HepG2 (cell line): ENCODE results near the gene PCNX4. TPM values are rescaled to one million over a fixed set of nuclear protein-coding genes. Genes with fewer than 3 reads are reported as not detected.

ENCODE experiments used
- ATAC-seq: fragments of 200-7000 bp; cut with Tn5 transposase; 3 replicates; pipeline ENCODE4 v1.9.1; 2020; ENCODE audit warnings: mild to moderate bottlenecking, moderate library complexity
- BruUV-seq: library from RNA; stranded (reverse); fragments of 400-500 nt; replicated peaks from 2 replicates; lab custom pipeline; 2021; lab: Mats Ljungman, UMichigan
- CTCF ChIA-PET: fragments of 300-600 bp; formaldehyde crosslinking; extraction: SDS; loops from one replicate; lab custom pipeline; 2021; ENCODE audit warnings: low total read pairs, inconsistent platforms, low intra/inter-chr PET ratio; lab: Yijun Ruan, JAX
- POLR2A ChIA-PET: fragments of 350-600 bp; sonication (Branson Sonifier 250); formaldehyde crosslinking; loops from one replicate; lab custom pipeline; 2020; ENCODE audit warnings: antibody characterized with exemption, inconsistent platforms; lab: Yijun Ruan, JAX
- DNase-seq: peaks from one replicate; pipeline ENCODE4 v3.0.0-alpha.2; 2015; ENCODE audit warnings: low spot score
- FAIRE-seq: peaks from 3 replicates; lab custom pipeline; 2011; peaks lifted over from hg19 to GRCh38; lab: Jason Lieb, UNC
- H2AFZ ChIP-seq: one replicate; pipeline ENCODE4 v1.6.1; 2011; ENCODE audit warnings: low read length, inconsistent platforms
- H3K27ac ChIP-seq: fragments of 300-600 bp; 3 replicates; pipeline ENCODE4 v1.8.0; 2011; ENCODE audit warnings: mixed run types, mild to moderate bottlenecking, mixed read lengths, low read length, inconsistent platforms; ENCODE audit not compliant: insufficient read depth; ENCODE audit errors: extremely low read length
- H3K27me3 ChIP-seq, 2 experiments: fragments of 200-600 bp in 1 of 2; 2 replicates in 1 of 2; 3 replicates in 1 of 2; pipeline versions ENCODE4 v1.6.0 to v1.8.0; 2011; ENCODE audit warnings: low read length in 2 of 2, mild to moderate bottlenecking in 2 of 2, moderate library complexity in 2 of 2, inconsistent platforms in 1 of 2; ENCODE audit not compliant: insufficient read depth in 2 of 2, control insufficient read depth in 1 of 2
- H3K36me3 ChIP-seq, 2 experiments: fragments of 200-600 bp in 1 of 2; replicated peaks in 1 of 2; 2 replicates in 1 of 2; 3 replicates in 1 of 2; pipeline versions ENCODE4 v1.5.1 to v1.8.0; 2011; ENCODE audit warnings: low read length in 2 of 2, inconsistent platforms in 1 of 2; ENCODE audit not compliant: insufficient read depth in 2 of 2, control insufficient read depth in 1 of 2
- H3K4me1 ChIP-seq: 2 replicates; pipeline ENCODE4 v1.5.1; 2012; ENCODE audit warnings: low read length, inconsistent platforms; ENCODE audit not compliant: insufficient read depth
- H3K4me2 ChIP-seq: 2 replicates; pipeline ENCODE4 v1.6.0; 2011; ENCODE audit warnings: low read depth, low read length, inconsistent platforms
- H3K4me3 ChIP-seq, 3 experiments: fragments of 200-600 bp in 1 of 3; sonication (generic), shearing (Covaris generic) in 1 of 3; replicated peaks in 1 of 3; 2 replicates each; pipeline ENCODE4 v1.5.1; 2011 to 2016; ENCODE audit warnings: low read length in 3 of 3, inconsistent platforms in 2 of 3, low read depth in 2 of 3, mild to moderate bottlenecking in 2 of 3, control low read depth in 1 of 3, mixed read lengths in 1 of 3; ENCODE audit not compliant: insufficient read depth in 1 of 3
- H3K79me2 ChIP-seq: one replicate; pipeline ENCODE4 v1.6.1; 2011; ENCODE audit warnings: low read length, inconsistent platforms; ENCODE audit not compliant: insufficient read depth
- H3K9ac ChIP-seq: 2 replicates; pipeline ENCODE4 v1.6.0; 2011; ENCODE audit warnings: mild to moderate bottlenecking, low read depth, low read length, inconsistent platforms; ENCODE audit not compliant: insufficient read depth
- H3K9me3 ChIP-seq: 2 replicates; pipeline ENCODE4 v1.5.1; 2012; ENCODE audit warnings: mild to moderate bottlenecking, low read length
- H4K20me1 ChIP-seq: 2 replicates; pipeline ENCODE4 v1.6.0; 2011; ENCODE audit warnings: inconsistent platforms, mild to moderate bottlenecking, low read length, moderate library complexity; ENCODE audit not compliant: insufficient read depth
- CHCHD3 ChIP-seq: sonication (generic); formaldehyde crosslinking; IDR thresholded peaks from 2 replicates; pipeline ENCODE4 v1.8.0; 2022; ENCODE audit warnings: mild to moderate bottlenecking, missing genetic modification reagents, moderate library complexity
- HNRNPK ChIP-seq: fragments of 200-400 bp; formaldehyde crosslinking; IDR thresholded peaks from 2 replicates; pipeline ENCODE4 v1.6.1; 2018; ENCODE audit warnings: low read length, low read depth, moderate library complexity, mild to moderate bottlenecking; ENCODE audit not compliant: poor library complexity, severe bottlenecking
- JDP2 ChIP-seq: sonication (generic); formaldehyde crosslinking; IDR thresholded peaks from 2 replicates; pipeline ENCODE4 v1.8.1; 2022; ENCODE audit warnings: missing genetic modification reagents, borderline replicate concordance
- MZF1 ChIP-seq: sonication (generic); formaldehyde crosslinking; IDR thresholded peaks from 2 replicates; pipeline ENCODE4 v1.8.1; 2023; ENCODE audit warnings: mild to moderate bottlenecking, missing genetic modification reagents, borderline replicate concordance
- RFXANK ChIP-seq: IDR thresholded peaks from 2 replicates; pipeline ENCODE4 v1.6.1; 2016
- ZBTB7B ChIP-seq: sonication (generic); formaldehyde crosslinking; IDR thresholded peaks from 2 replicates; pipeline ENCODE4 v1.4.0; 2020; ENCODE audit warnings: missing genetic modification reagents
- ZFYVE20 ChIP-seq: sonication (generic); formaldehyde crosslinking; IDR thresholded peaks from 2 replicates; pipeline ENCODE4 v1.8.0; 2023; ENCODE audit warnings: low read depth, mild to moderate bottlenecking, moderate library complexity, missing genetic modification reagents, borderline replicate concordance
- ZMYM3 ChIP-seq: sonication (generic); formaldehyde crosslinking; IDR thresholded peaks from 2 replicates; pipeline ENCODE4 v1.5.1; 2020; ENCODE audit warnings: mild to moderate bottlenecking, missing genetic modification reagents
- WGBS: methylation state at CpG from one replicate; pipeline ENCODE4 v1.1.6; 2017; ENCODE audit warnings: low lambda C conversion rate; 5-methylcytosine and 5-hydroxymethylcytosine counted together
- in situ Hi-C: cut with HindIII; loops from 2 replicates; pipeline ENCODE4 v1.10.0; 2017; ENCODE audit warnings: low pct_unique_long_range_greater_than_20kb; ENCODE audit not compliant: extremely low pct_ligation_motif_present
- intact Hi-C: fragments of 100-400 bp; cut with micrococcal nuclease; formaldehyde crosslinking; loops from one replicate; pipeline ENCODE4 v1.10.0; 2022; ENCODE audit not compliant: unreplicated experiment
- polyA plus RNA-seq, 8 experiments: library from polyadenylated mRNA; depleted of rRNA in 3 of 8; stranded (reverse) in 7 of 8; unstranded in 1 of 8; fragments of >200 nt; fragmentation: Illumina TruSeq in 4 of 8; extraction: Trizol in 4 of 8; gene quantifications; 2 replicates each; pipeline versions ENCODE4 v1.2.1 to v1.2.3, GENCODE V29; 2011 to 2016; ENCODE audit warnings: low read depth in 4 of 8, missing spikeins in 1 of 8, mixed read lengths in 1 of 8; ENCODE audit not compliant: insufficient read depth in 1 of 8
- total RNA-seq, 5 experiments: library from RNA; depleted of rRNA; stranded (reverse); fragments of >200 nt; fragmentation: Illumina TruSeq; extraction: Trizol; gene quantifications; 2 replicates each; pipeline ENCODE4 v1.2.3, GENCODE V29; 2016; ENCODE audit warnings: low read depth in 1 of 5
- TF ChIP-seq, protein P1 (sequence below): sonication (generic); IDR thresholded peaks from 2 replicates; pipeline ENCODE4 v1.6.1; 2016; ENCODE audit warnings: low read depth, borderline replicate concordance

PCNX4 gene
- total and polyA plus RNA-seq, 2 of the 13 experiments (the other 11 are each of a cell fraction or from before 2014, with no cell fraction given) = 28.6 to 43.0 TPM

GRCh38 chr14:60133487-60133886 lies 41.8 kb downstream of the PCNX4 start:
- TF ChIP-seq, protein P1, sequence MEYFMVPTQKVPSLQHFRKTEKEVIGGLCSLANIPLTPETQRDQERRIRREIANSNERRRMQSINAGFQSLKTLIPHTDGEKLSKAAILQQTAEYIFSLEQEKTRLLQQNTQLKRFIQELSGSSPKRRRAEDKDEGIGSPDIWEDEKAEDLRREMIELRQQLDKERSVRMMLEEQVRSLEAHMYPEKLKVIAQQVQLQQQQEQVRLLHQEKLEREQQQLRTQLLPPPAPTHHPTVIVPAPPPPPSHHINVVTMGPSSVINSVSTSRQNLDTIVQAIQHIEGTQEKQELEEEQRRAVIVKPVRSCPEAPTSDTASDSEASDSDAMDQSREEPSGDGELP = no peak
- TF ChIP-seq HNRNPK (no peak), MZF1 (CRISPR knock-in tag) (no peak), CHCHD3 (no peak), RFXANK (CRISPR knock-in tag) (no peak), ZFYVE20 (CRISPR knock-in tag) (no peak)
- Histone ChIP-seq H3K4me3 (no peak overlapping the region), H2AFZ (no peak overlapping the region), H3K9ac (no peak overlapping the region), H3K4me1 (no peaks in the 10 kb centered on the region), H3K79me2 (no peaks in the 10 kb centered on the region), H3K9me3 (no peaks in the 10 kb centered on the region), H3K4me2 (no peak overlapping the region), H4K20me1 (no peaks in the 10 kb centered on the region), H3K27me3 (no peaks in the 10 kb centered on the region), H3K27ac (no peak overlapping the region), H3K36me3 (no peaks in the 10 kb centered on the region)
- intact Hi-C loops (no loop called here), in situ Hi-C loops (no loop called here)
- ChIA-PET POLR2A (no interaction called here), CTCF (no interaction called here)
- no peak for ATAC-seq
- 97% methylated on average over 2 of the region's 2 CpGs for WGBS
- no TSS peak for BruUV-seq
- no peak for FAIRE-seq
- no peak for DNase-seq

- over 99% methylated on average over 3 of the region's 3 CpGs for WGBS
- BruUV-seq = no TSS peak
- ChIA-PET CTCF (no interaction called here), POLR2A (no interaction called here)
- no peaks in the 10 kb centered on the region for H3K79me2 ChIP-seq
- no peaks in the 10 kb centered on the region for H3K9me3 ChIP-seq
- DNase-seq = no peak
- no peak overlapping the region for H3K4me2 ChIP-seq
- H3K4me1 ChIP-seq = no peaks in the 10 kb centered on the region
- no peak for ATAC-seq
- intact Hi-C loops = no loop called here
- H4K20me1 ChIP-seq = no peaks in the 10 kb centered on the region
- H3K36me3 ChIP-seq = no peaks in the 10 kb centered on the region
- TF ChIP-seq JDP2 (CRISPR knock-in tag) (no peak), ZMYM3 (no peak), ZBTB7B (CRISPR knock-in tag) (no peak)
- TF ChIP-seq, all 625 proteins: peak for 0
- FAIRE-seq = no peak
- Histone ChIP-seq H3K27me3 (no peaks in the 10 kb centered on the region), H3K9ac (no peak overlapping the region), H3K27ac (no peak overlapping the region), H3K4me3 (no peak overlapping the region), H2AFZ (no peak overlapping the region)
- in situ Hi-C loops = no loop called here
Measured at GRCh38 chr14:60134702-60135101, 43.0 kb downstream of the PCNX4 start.
